SH-SY5Y (cell line): Measurements from ENCODE around the gene ZNF135.

Source experiments
- GATA2 ChIP-seq: IDR thresholded peaks from 2 replicates; pipeline ENCODE4 v1.6.1; 2011; ENCODE audit warnings: mild to moderate bottlenecking, low read depth, low read length
- GATA3 ChIP-seq: IDR thresholded peaks from 2 replicates; pipeline ENCODE4 v1.6.1; 2011; ENCODE audit warnings: low read depth, mild to moderate bottlenecking, low read length, moderate library complexity

DNA sequence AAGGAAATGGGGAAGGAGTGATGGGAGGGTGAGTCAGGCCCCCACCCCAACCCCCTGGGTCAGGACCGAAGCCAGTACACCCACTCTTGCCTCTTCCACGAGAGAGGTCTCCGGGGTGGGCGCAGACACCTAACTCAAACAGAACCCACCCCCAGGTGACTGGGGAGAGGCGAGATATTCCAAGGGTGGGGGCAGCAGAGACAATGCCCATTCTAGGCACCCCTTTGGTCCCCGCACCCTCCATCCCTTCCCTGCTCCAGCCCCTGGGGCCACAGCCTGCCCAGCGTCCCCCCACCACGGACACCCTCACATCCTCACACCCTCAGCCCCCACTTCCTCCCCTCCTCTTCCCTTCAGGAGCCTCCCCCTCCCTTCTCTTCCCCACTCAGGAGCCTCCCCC is 38.3 kb downstream of the ZNF135 start:
- no peak for TF ChIP-seq GATA2
- no peak for TF ChIP-seq GATA3
